GM19463 (cell line): ENCODE measurements around the gene HRK.

Experiments used
- ATAC-seq: cut with Tn5 transposase; IDR thresholded peaks from one replicate; pipeline ENCODE4 v1.9.1; 2021; ENCODE audit warnings: mild to moderate bottlenecking, moderate library complexity; ENCODE audit not compliant: unreplicated experiment

The HRK gene

DNA sequence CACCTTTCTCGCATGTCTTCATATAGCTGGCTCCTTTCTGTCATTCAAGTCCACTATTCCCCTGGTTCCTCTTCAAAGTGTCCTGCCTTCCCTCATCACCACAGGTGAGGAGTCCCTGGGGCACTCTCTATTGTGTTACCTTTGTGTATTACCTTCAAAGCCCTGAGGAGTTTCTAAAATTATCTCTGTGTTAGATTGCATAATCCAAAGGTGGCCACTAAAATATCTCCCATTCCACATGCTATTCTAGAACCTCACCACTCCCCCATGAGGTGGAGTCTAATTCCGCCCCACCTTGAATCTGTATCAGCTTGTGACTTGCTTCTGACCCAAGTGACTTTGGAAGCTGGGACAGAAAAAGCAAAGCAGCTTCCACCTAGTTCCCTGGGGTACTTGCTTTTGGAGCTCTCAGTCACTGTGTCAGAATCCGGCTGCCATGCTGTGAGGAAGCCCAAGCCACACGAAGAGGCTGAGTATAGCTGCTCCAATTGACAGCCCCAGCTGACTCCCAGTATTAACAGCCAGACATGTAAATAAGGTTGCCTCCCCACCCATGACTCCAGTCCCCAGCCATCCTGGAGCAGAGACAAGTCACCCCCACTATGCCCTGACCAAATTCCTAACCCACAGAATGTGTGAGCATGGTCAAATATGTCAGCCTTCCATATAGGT lies 6.8 kb downstream of the HRK start:
- no peak for ATAC-seq

- no peak for ATAC-seq
Observed at GRCh38 chr12:116870306-116870705, 10.9 kb downstream of the HRK start.

DNA sequence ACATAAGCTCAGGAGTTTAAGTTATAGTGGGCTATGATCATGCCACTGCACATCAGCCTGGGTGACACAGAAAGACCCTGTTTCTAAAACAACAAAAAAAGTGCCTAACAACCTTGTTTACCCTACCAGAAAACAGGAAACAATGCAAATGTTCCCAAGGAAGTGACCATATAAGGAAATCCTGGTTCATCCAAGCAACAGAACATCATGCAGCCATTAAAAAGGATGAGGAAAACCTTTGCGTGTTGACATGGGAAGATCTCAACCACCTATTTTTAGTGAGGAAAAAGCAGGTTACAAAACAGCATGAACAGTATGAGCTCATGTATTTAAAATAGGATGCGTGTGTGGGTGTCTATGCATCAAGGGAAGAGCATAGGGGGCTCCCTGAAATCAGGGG lies 13.7 kb downstream of the HRK start:
- ATAC-seq: no peak

- ATAC-seq: no peak
Observed at GRCh38 chr12:116864371-116865160, 16.7 kb downstream of the HRK start.

DNA sequence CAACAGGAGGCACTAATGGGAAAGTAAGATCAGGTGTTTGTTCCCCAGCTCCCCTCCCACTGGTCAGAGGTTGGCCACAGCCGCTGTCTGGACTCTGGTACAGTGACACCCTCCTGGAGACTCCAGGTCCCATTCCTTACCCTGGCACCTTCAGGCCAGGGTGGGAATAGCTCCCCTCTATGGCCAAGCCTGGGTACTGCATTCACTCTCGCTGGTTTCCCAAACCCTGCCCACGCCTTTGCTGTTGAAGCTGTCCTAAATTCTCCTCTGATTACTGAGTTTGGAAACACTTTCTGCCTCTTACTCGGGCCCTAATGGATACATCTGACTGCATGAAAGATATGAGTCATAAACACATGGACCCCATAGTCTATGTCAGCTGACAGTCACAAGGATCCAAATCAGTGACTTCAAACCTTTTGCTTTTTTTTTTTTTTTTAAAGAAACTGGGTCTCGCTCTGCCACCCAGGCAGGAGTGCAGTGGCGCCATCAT lies 17.9 kb downstream of the HRK start:
- no peak for ATAC-seq

- ATAC-seq: no peak
Observed at GRCh38 chr12:116862167-116862566, 19.1 kb downstream of the HRK start.

- peak; percentile 90 for ATAC-seq
Observed at GRCh38 chr12:116861320-116861719, 19.9 kb downstream of the HRK start.

GRCh38 chr12:116860263-116860662 lies 21.0 kb downstream of the HRK start:
- ATAC-seq: no peak

DNA sequence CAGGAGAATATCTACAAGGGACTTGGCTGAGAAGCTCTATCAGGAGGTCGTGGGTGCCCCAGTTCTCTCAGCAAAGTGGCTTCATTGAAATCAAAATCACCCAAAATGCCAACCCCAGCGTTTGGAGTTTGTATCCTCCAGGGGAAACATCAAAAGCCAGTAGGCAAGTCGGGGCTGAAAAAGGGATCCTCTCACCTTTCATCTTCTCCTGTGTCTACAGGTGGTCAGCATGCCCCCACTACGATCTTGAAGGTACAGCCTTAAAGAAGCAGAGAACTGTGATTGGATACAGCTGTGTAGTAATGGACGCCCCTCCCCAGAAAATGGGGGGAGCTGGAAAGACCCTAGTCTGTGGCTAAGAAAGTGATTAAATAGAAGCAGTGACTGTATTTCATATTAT lies 22.2 kb downstream of the HRK start:
- no peak for ATAC-seq

DNA sequence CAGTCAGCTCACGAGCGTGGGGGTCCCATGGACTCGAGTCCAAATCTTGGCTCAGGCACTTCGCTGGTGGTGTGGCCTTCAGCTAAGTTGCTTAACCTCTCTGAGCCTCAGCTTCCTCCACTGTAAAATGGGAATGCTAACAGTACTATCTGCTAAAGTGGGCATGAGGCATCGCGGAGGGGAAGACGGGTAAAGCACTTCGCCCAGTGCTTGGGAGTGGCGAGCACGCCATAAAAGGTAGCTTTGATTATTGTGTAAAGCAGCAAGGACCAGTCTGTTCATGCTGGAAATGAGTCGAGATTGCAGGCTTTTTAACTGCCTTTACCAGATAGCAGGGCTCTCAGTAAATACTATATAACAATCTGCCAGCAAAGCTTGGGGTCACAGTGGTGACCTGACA lies 24.5 kb downstream of the HRK start:
- no peak for ATAC-seq

GRCh38 chr12:116855744-116856470 lies 25.3 kb downstream of the HRK start:
- ATAC-seq: no peak

GRCh38 chr12:116853507-116853906 lies 27.7 kb downstream of the HRK start:
- ATAC-seq: no peak

DNA sequence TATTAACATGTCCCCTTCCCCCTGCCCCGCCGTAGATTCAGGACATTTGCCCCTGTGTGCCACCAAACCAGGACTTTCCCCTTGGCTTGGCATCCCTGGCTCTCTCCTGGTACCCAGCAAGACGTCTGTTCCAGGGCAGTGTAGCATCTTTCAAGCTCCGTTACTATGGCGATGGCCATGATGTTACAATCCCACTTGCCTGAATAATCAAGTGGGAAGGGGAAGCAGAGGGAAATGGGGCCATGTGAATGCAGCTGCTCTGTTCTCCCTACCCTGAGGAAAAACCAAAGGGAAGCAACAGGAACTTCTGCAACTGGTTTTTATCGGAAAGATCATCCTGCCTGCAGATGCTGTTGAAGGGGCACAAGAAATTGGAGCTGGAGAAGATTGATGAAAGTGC lies 28.9 kb downstream of the HRK start:
- no peak for ATAC-seq

DNA sequence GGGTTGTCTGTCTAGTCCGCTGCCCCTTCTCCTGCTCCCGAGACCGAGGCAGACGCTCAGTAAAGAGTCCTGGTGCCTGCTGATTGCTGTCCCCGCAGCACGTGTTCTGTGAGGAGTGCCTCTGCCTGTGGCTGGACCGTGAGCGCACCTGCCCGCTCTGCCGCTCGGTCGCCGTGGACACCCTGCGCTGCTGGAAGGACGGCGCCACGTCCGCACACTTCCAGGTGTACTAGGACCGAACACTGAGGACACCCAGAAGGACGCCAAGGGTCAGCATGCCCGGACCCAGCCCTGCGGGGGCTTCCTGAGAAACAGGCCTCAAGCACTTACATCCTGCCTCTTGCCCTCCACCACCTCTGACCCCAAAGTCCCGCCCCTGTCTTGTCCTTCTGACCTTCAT lies 32.0 kb downstream of the HRK start:
- ATAC-seq: no peak

GRCh38 chr12:116843085-116843484 lies 38.2 kb downstream of the HRK start:
- ATAC-seq: no peak

- no peak for ATAC-seq
Observed at GRCh38 chr12:116839287-116839830, 41.9 kb downstream of the HRK start.

GRCh38 chr12:116838365-116838764 lies 42.9 kb downstream of the HRK start:
- no peak for ATAC-seq

- ATAC-seq: no peak
Observed at GRCh38 chr12:116837097-116837496, 44.1 kb downstream of the HRK start.

DNA sequence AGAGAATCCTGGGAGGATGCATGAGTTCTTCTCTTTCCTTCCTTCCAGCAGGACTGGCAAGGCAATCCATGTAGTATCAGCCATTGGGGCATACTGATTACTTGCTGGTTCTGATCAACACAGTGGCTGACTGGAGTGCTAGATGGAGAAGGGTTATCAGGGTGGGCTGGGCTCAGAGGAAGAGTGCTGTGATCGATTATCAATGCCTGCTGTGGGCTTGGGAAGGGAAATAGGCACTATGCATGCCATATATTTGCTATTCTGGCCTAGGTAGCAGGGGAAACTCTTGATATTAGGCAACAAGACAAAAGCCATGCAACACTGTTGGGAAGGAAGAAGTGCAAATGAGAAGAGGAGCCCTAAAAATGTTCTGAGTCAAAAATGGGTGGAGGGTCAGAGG lies 45.8 kb downstream of the HRK start:
- no peak for ATAC-seq

GRCh38 chr12:116833474-116833873 lies 47.8 kb downstream of the HRK start:
- no peak for ATAC-seq

DNA sequence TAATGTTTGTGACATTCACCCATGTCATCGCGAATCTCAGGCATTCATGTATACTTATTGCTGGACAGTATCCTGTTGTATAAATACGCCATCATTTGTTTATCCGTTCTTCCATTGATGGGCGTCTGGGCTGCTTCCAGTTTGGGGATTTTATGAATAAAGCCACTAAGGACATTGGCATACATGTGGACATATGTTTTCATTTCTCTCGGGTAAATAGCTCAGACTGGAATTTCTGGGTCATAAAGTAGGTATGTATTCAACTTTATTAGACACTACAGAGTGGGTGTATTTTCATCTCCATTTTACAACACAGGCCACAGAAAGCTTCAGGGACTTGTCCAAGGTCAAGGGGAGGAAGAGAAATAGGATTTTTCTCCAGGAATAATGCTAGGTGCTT lies 48.9 kb downstream of the HRK start:
- no peak for ATAC-seq
